ENCODE data around the gene TFB1M.
A peak's percentile ranks its signal among the peaks of the same experiment; 100 is the strongest.
"Not testable (repeated sequence)": the region's sequence is repeated elsewhere in the genome, so short reads cannot be mapped to it uniquely, and the experiment has no call there.

The TFB1M gene

DNA sequence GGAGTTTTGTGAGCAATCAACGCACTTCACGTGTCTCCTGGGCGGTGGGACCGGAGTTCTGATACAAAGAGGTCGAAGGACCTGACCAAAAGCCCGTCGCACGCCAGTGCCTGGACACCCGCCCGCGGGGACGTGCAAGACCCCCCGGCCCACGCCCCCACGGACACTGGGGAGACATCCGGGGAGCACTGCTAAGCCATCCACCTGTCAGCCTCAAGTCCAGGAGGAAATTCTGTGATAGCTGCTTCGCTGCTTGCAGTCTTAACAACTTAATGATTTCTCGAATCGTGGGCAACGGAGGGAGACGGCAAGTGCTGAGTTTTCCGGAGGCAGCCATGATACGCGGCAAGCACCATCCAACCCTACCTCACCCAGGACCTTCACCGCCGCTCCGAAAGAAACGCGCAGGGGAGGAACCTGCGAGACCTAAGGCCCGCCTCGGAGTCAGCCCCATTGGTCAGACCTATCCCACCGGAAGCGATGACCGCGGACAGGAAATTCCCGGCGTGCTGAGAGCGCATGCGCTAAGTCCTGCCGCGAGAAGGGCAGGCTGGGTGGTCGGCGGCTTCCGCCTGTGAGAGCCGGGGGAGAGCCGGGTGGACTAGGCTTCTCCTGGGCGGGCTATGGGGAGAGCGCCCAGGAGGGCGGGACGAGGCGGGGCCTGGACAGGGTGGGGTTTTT is at the start of gene TFB1M:
TSS of gene TFB1M (minus strand) at position 393 of the 681 bp plus-strand sequence. CDS start at position 337, 56 bp downstream.
- in situ Hi-C loops (cut with HindIII; ENCODE audit: low pct_unique_long_range_greater_than_20kb, low sequenced_read_pairs): no loop called here
- DNase-seq (ENCODE audit: low read depth in 1 of 2, low spot score in 1 of 2): peak; percentile 38 to 97

GRCh38 chr6:155364021-155364420 is 49.7 kb upstream of the TFB1M start:
- DNase-seq (ENCODE audit: low read depth in 1 of 2, low spot score in 1 of 2); in situ Hi-C loops (cut with HindIII; ENCODE audit: low pct_unique_long_range_greater_than_20kb, low sequenced_read_pairs): not testable (repeated sequence)

More for the DNA sequence above, at the start of gene TFB1M:
- no peak for TF ChIP-seq JUND (IDR thresholded peaks at IDR 0.05; ENCODE audit: low read depth)

DNA sequence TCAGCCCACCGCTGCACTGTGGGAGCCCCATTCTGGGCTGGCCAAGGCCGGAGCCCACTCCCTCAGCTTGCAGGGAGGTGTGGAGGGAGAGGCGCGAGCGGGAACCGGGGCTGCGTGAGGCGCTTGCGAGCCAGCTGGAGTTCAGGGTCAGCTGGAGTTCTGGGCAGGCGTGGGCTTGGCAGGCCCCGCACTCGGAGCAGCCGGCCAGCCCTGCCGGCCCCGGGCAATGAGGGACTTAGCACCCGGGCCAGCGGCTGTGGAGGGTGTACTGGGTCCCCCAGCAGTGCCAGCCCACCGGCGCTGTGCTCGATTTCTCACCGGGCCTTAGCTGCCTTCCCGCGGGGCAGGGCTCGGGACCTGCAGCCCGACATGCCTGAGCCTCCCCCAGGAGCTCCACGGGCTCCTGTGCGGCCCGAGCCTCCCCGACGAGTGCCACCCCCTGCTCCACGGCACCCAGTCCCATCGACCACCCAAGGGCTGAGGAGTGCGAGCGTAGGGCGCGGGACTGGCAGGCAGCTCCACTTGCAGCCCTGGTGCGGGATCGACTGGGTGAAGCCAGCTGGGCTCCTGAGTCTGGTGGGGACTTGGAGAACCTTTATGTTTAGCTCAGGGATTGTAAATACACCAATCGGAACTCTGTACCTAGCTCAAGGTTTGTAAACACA is 48.8 kb upstream of the TFB1M start:
- DNase-seq (ENCODE audit: low read depth in 1 of 2, low spot score in 1 of 2); in situ Hi-C loops (cut with HindIII; ENCODE audit: low pct_unique_long_range_greater_than_20kb, low sequenced_read_pairs): not testable (repeated sequence)

DNA sequence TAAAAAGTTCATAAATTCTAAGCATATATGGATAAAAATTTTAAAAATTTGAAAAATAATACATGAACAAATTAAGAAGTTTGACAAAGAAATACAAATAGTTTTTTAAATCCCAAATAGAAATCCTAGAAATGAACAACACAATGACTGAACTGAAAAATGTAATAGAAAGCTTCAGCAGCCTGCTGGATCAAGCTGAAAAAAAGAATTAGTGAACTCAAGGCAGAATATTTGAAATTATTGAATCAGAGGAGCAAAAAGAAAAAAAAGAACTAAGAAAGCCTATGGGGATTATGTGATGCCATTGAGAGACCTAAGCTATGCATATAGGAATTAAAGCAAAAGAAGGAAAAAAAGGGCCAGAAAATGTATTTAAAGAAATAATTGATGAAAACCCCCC is 39.9 kb upstream of the TFB1M start:
- no peak for TF ChIP-seq JUND (IDR thresholded peaks at IDR 0.05; ENCODE audit: low read depth)
- in situ Hi-C loops (cut with HindIII; ENCODE audit: low pct_unique_long_range_greater_than_20kb, low sequenced_read_pairs): no loop called here
- no peak for DNase-seq (ENCODE audit: low read depth in 1 of 2, low spot score in 1 of 2)

- in situ Hi-C loops (cut with HindIII; ENCODE audit: low pct_unique_long_range_greater_than_20kb, low sequenced_read_pairs): no loop called here
- DNase-seq (ENCODE audit: low read depth in 1 of 2, low spot score in 1 of 2): no peak
- no peak for TF ChIP-seq JUND (IDR thresholded peaks at IDR 0.05; ENCODE audit: low read depth)
Observed at GRCh38 chr6:155352811-155353210, 38.5 kb upstream of the TFB1M start.

DNA sequence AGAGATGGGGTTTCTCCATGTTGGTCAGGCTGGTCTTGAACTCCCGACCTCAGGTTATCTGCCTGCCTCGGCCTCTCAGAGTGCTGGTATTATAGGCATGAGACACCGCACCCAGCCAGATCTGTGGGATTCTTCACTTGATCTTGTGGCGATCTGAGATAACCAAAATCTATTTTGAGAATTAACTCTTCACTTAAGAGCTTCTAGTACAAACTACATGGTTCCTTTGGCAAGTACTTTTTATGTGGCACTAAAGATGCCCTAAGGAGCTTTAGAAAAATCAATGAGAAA is 37.8 kb upstream of the TFB1M start:
- no peak for DNase-seq (ENCODE audit: low read depth in 1 of 2, low spot score in 1 of 2)
- TF ChIP-seq JUND (IDR thresholded peaks at IDR 0.05; ENCODE audit: low read depth): no peak
- in situ Hi-C loops (cut with HindIII; ENCODE audit: low pct_unique_long_range_greater_than_20kb, low sequenced_read_pairs): no loop called here

- no peak for TF ChIP-seq JUND (IDR thresholded peaks at IDR 0.05; ENCODE audit: low read depth)
Observed at GRCh38 chr6:155351273-155352129, 37.2 kb upstream of the TFB1M start.

GRCh38 chr6:155349956-155350355 is 35.7 kb upstream of the TFB1M start:
- in situ Hi-C loops (cut with HindIII; ENCODE audit: low pct_unique_long_range_greater_than_20kb, low sequenced_read_pairs): no loop called here
- DNase-seq (ENCODE audit: low read depth in 1 of 2, low spot score in 1 of 2): no peak
- no peak for TF ChIP-seq JUND (IDR thresholded peaks at IDR 0.05; ENCODE audit: low read depth)

More at GRCh38 chr6:155351273-155352129, 37.2 kb upstream of the TFB1M start:
- in situ Hi-C loops (cut with HindIII; ENCODE audit: low pct_unique_long_range_greater_than_20kb, low sequenced_read_pairs): no loop called here
- DNase-seq (ENCODE audit: low read depth in 1 of 2, low spot score in 1 of 2): no peak

- TF ChIP-seq JUND (IDR thresholded peaks at IDR 0.05; ENCODE audit: low read depth): no peak
- DNase-seq (ENCODE audit: low read depth in 1 of 2, low spot score in 1 of 2): no peak
- in situ Hi-C loops (cut with HindIII; ENCODE audit: low pct_unique_long_range_greater_than_20kb, low sequenced_read_pairs): no loop called here
Observed at GRCh38 chr6:155349129-155349528, 34.8 kb upstream of the TFB1M start.

DNA sequence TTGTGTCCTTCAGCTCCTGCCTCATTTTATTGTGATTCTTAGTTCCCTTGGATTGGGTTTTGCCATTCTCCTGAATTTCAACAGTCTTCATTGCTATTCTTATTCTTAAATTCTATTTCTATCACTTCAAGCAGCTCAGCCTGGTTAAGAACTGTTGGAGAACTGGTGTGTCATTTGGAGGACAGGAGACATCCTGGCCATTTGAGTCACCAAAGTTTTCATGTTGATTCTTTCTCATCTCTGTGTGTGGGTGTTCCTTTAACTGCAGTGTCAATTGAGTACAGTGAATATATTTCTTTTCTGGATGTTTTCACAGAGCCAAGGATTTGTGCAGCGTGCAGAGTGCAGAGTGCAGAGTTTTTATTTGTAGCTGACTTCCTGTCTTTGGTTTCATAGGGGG is 33.5 kb upstream of the TFB1M start:
- in situ Hi-C loops (cut with HindIII; ENCODE audit: low pct_unique_long_range_greater_than_20kb, low sequenced_read_pairs): no loop called here
- no peak for DNase-seq (ENCODE audit: low read depth in 1 of 2, low spot score in 1 of 2)
- TF ChIP-seq JUND (IDR thresholded peaks at IDR 0.05; ENCODE audit: low read depth): no peak

GRCh38 chr6:155346957-155347356 is 32.7 kb upstream of the TFB1M start:
- DNase-seq (ENCODE audit: low read depth in 1 of 2, low spot score in 1 of 2): no peak
- no peak for TF ChIP-seq JUND (IDR thresholded peaks at IDR 0.05; ENCODE audit: low read depth)
- in situ Hi-C loops (cut with HindIII; ENCODE audit: low pct_unique_long_range_greater_than_20kb, low sequenced_read_pairs): no loop called here

- DNase-seq (ENCODE audit: low read depth in 1 of 2, low spot score in 1 of 2): no peak
- in situ Hi-C loops (cut with HindIII; ENCODE audit: low pct_unique_long_range_greater_than_20kb, low sequenced_read_pairs): no loop called here
Observed at GRCh38 chr6:155344341-155345006, 30.2 kb upstream of the TFB1M start.

More at GRCh38 chr6:155344341-155345006, 30.2 kb upstream of the TFB1M start:
- TF ChIP-seq JUND (IDR thresholded peaks at IDR 0.05; ENCODE audit: low read depth): no peak

All from T47D (cell line).